HK-2 (cell line): Measurements from ENCODE around the gene SLC5A5.

Experiments used
- DNase-seq: peaks from one replicate; pipeline ENCODE4 v3.0.0-alpha.2; 2018; ENCODE audit not compliant: unreplicated experiment

Gene SLC5A5

GRCh38 chr19:17871878-17872250 is at the start of gene SLC5A5:
SLC5A5 (plus strand) TSS chr19:17871945; CDS start chr19:17872320, 375 bp downstream.
- no peak for DNase-seq

GRCh38 chr19:17824339-17824738 is 47.4 kb upstream of the SLC5A5 start:
- no peak for DNase-seq

DNA sequence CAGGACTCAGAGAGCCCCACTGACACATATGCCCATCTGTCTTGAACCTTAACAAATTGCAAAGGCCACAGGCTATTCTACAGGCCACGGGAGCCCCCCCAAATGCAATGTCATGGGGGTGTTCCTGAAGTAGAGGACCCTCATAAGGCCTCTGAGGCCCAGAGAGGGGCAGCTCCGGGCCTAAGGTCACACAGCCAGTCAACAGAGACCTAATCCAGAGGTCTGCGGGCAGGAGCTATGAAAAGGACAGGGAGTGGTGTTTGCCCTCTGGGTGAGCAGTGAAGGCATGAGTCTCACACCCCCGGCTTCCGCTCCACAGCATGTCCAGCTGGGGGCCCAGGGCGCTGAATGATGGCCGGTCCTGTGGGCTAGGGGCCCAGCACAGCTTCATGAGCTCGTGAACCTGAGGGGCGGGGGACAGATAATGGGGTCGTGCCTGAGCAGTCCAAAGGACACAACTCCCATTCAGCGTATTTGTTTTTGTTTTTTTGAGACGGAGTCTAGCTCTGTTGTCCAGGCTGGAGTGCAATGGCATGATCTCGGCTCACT is 45.2 kb upstream of the SLC5A5 start:
- DNase-seq: no peak

DNA sequence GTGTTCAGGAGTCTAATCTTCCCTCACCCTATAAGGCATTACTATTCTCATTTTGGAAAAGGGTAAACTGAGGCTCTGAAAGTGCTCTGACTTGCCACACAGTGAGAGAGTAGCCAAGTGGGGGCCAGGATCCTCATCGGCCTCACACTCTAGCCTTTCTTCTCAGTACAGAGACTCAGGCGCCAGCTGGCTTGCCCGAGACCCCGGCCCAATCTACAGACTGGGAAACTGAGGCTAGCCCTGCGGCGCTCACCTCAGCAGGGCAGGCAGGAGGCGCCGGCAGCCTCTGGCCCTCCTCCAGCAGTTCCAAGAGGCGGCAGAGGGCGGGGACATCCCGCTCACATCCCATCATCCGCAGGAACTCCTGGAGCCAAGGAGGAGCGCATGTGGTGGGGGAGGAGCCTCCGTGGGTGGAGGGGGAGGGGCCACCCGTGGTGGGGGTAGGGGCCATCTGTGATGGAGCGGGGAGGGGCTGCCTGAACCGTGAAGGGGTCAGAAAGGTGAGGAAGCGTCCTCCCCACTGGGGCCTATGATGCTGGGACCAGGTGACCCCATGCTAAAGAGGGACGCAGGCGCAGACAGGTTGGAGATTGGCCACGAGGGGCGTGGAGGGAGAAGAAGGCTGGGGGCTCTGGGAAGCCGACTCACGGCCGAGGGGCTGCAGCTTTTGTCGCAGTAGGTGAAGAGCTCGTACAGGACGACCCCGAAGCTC is 41.7 kb upstream of the SLC5A5 start:
- DNase-seq: peak; percentile 50

DNA sequence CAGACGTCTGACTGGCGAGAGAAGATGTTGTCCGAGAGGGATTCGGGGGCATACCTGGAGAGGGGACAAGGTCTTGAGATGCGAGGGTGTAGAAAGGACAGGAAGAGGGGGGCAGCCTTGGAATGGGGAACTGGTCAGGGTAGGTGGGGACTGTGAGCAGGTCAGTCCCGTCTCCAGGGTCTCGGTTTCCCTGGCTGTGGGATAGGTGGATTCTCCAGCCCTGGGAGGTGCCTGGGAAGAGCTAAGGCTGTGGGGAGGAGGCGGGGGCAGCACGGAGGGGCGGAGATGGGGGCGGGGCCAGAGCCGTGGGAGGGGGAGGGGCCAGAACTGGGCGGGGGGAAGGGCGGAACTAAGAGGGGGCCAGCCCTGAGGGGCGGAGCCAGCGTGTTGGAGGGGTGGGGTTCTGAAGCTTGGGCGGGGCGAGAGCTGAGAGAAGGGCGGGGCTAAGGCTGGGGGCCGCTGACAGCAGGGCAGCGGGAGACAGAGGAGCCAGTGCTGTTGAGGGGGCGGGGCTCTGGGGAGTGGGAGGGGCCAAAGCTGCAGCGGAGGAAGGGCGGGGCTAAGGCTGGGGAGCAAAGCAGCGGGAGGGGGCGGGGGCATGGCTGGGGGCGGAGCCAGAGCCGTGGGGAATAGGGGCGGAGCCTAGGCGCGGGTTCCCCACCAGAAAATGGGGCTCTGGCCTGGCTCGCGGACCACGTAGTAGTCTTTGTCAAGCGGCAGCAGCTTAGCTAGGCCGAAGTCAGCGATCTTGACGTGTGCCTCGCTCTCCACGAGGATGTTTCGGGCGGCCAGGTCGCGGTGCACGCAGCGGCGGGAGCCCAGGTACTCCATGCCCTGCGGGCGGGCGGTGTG is 41.0 kb upstream of the SLC5A5 start:
- peak; percentile 31 for DNase-seq

- no peak for DNase-seq
Observed at GRCh38 chr19:17831419-17831888, 40.3 kb upstream of the SLC5A5 start.

DNA sequence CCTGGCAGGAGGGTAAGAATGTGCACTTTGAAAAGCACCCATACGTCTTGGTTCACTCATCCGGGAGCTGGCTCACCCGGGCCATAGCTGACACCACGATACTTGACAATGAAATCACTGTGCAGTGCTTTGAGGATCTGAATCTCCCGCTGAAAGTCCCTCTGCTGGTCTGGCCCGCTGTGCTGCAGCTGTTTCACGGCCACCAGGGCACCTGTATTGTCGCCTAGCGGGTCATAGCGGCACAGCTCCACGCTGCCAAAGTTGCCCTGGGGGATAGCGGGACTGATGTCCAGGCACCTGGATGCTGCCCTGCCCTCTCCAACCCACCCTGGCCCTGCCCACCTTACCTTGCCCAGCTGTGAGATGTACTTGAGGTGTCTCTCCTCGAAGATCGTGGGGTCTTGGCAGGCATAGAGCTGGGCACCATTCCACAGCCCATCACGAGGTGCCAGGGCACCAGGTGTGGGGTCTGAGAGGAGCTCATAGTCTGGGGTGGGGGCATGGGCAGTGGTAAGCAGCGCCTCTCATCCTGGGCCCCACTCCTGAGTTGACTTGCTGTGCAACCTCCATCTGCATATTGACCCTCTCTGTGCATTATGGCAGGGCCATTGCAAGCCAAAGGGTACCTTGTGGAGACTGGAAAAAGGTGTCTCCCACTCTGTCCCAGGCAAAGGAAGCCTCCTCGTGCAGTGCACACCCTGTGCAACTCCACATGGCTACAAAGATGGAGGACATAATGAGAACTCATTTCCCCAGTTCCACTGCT is 39.1 kb upstream of the SLC5A5 start:
- no peak for DNase-seq

DNA sequence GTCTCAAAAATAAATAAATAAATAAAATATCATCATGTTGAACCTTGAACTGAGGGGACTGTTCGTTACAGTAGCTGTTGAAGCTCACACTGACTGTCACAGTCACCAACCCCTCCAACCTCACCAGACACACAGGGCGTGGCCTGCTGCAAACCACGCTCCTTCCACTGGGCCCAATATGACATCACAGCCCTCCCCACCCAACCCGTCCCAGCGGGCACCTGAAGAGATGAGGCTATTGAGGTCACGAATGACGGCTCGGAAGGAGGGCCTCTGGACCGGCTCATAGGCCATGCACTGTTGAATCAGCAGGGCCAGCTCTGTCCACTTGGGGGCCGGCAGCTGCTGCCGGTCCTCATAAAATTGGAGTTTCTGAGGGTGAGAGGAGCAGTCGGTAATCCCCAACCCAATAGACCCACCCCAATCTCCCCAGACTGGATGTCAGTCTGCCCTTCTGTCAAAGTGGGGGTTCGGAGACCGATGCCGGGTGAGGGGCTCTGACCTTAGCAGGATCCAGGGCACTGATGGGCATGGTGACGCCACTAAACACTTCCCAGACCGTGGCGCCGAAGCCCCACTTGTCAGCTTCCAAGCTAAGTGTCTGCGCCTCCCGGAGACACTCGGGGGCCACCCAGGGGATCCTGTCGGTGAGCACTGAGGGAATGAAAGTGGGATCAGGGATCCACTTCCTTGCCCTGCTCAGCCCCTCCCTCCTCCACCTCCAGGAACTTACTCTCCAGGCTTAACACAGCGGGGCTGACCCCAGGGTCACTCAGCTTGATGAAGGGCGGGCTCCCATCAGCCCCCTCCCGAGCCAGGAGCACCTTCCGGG is 37.2 kb upstream of the SLC5A5 start:
- DNase-seq: no peak

- DNase-seq: no peak
Observed at GRCh38 chr19:17835182-17836006, 36.4 kb upstream of the SLC5A5 start.

GRCh38 chr19:17836530-17836929 is 35.2 kb upstream of the SLC5A5 start:
- DNase-seq: no peak

GRCh38 chr19:17837972-17838371 is 33.8 kb upstream of the SLC5A5 start:
- DNase-seq: no peak

- DNase-seq: no peak
Observed at GRCh38 chr19:17840019-17840418, 31.7 kb upstream of the SLC5A5 start.

- DNase-seq: peak; percentile 40
Observed at GRCh38 chr19:17841371-17841809, 30.4 kb upstream of the SLC5A5 start.

GRCh38 chr19:17841810-17842662 is 29.7 kb upstream of the SLC5A5 start:
- peak; percentile 94 for DNase-seq

- no peak for DNase-seq
Observed at GRCh38 chr19:17842663-17843291, 29.0 kb upstream of the SLC5A5 start.

DNA sequence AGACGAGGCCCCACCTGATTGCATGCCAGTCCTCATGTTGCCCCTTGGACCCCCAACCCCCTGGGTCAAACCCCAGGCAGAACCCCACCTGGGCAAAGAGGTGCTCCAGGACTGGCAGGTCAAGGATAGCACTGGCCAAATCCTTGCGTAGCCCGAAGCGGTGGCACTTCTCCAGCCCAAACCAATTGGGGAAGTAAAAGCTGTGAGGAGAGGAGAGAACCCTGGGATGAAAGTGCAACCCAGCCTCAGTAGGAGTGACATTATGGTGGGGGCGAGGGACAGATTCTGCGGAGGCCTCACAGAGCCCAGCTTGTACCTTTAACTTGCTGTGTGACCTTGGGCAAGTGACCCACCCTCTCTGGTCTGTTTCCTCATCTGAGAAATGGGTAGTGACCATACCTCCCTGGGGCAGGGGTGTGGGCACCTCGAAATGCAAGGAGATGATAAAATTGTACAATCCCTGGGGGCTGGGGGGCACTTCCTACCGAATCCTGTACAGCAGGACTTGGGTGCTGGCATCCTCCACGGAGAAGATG is 28.4 kb upstream of the SLC5A5 start:
- DNase-seq: no peak

GRCh38 chr19:17843908-17844490 is 27.7 kb upstream of the SLC5A5 start:
- DNase-seq: no peak

DNA sequence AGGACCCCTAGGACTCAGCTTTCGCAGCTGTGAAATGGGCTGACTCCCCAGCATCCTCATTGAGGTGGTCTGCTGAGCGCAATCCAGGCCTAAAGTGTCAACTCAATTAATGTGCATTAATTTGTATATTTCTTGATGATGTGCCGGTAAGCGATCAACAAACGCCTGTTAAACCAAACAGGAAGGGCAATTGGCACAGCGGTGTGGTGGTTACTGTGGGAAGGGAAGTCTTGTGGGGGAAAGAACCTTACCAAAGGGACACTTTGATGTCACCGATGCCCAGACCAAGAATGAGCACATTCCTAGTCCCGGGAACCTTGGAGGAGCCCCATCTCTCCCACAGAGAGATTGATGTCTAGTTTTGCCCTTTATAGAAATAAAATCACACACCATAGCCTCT is 25.6 kb upstream of the SLC5A5 start:
- no peak for DNase-seq
